ENCODE data around the gene RBFOX1.

RBFOX1 gene

DNA sequence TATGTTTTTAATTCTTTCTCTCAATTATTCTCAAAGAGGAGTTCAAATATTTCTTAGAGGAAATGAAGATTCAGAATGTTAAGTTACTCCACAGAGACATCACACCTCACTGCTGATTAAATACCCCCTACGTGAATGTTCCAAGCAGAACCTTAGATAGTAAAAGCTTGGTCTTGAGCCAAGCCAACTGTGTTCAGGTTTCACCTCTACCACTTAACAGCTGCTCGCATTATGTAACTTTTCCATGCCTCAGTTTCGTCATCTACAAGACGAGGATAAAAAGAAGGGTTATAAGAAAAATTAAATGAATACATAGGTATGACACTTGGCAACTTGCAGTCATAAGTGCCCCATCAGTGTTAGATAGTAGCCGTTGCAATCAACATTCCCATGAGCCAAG is 356.2 kb downstream of the RBFOX1 start:
- DNase-seq (ENCODE audit: low read depth in 2 of 2) = no peak

DNA sequence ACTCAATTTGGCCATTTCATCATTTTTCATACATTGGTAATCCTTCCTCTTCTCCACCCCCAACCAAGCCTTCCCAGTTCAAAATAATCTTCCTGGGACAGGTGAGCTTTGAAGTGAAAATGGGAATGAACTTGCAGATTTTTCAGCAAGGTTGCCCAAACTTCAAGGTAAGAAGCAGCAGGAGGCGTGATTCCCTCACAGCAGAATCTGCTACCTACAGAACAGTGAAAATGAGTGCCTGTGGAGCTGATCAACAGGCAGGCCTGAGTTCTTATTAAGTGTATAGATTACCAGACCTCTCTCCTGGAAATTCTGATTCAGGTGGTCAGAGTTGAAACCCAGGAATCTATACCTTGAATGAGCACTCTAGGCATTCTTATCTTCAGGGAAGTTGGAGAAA is 356.6 kb downstream of the RBFOX1 start:
- DNase-seq (ENCODE audit: low read depth in 2 of 2) = no peak

DNA sequence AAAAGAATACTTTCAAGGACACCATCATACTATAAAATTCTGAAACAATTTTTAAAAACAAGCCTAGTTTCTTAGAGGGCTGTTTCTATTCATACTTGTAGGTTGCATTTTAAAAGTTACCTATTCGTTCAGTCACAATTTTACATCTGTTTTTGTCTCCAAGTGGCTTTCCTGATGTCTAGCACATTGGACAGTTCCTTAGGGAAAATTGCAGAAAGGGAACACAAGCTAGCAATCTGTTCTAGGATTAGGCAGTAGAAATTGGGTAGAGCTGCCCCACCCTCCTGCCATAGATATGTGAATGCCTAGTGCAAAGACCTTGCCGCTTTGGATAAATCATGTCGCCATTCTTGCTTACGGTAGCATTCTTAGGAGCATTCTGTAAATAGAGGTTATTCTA is 358.9 kb downstream of the RBFOX1 start:
- no peak for DNase-seq (ENCODE audit: low read depth in 2 of 2)

DNA sequence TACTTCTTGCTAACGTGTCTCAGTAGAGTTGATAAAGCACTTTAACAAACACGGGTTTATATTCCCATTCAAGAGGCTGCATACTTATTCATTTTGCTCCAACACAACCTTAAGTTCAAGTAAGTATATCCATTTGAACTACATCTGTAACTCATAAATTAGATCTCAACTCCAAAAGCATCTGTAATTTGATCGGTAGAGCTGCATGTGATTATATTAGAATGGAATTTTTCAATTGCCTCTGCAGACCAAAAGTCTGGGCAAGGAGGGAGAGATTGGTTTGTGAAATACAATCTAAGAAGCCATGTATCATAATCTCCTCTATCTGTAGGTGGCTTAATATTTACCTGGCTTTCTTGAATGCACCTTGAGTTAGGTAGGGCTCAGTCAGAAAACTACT is 371.0 kb downstream of the RBFOX1 start:
- DNase-seq (ENCODE audit: low read depth in 2 of 2) = no peak

DNA sequence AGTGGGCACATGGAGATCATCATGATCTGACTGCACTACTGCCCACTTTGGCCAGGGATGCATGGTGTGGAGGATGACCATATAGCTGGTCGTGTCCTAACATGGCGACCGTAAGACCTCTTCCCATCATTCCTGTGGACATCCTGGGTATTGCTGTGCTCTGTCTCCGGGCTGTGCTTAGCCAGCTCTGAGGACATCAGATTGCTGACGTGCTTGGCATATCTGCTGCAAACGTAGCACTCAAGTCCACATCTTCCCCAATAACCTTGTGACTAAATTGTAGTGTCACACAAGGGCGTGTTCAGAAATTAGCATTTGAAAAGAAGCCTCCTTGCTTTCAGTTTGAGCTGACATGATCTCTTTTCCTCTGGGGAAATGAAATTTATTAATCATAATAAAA is 373.2 kb downstream of the RBFOX1 start:
- DNase-seq (ENCODE audit: low read depth in 2 of 2) = no peak

DNA sequence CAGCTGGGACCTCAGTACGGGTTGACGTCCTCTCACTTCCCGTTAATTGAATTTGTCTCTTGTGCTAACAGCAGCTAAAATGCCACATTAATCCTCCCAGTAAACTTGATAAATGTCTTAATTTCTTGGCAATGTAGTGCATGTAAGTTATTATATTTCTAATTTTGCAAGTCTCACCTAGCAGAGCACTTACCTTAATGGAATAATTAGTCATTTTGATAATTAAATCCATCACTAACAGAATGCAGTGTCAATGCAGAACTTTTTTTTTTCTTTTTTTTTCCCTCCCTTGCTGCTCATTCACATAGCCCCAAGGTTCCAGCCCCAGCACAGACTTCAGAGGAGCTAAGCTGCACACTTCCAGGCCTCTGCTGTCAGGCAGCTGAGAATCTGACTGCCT is 376.5 kb downstream of the RBFOX1 start:
- DNase-seq (ENCODE audit: low read depth in 2 of 2) = no peak

DNA sequence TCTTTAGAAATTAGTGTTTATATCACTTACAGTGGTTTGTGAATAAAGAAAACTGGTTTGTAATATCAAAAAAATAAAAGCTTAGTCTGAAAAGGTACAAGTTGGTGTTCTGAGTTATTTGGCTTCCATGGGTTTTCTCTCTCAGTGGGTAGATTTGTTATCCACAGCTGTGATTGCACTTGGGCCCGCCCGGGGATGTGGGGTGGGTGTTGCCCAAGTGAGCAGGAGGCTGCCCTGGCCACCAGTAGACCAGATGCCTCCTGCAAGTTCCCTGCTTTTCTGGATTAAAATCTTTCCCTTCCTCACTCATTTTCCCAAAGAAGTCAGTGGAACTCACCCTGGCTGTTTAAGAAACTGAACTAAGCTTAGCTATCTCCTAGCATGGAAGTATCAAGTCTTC is 380.6 kb downstream of the RBFOX1 start:
- DNase-seq (ENCODE audit: low read depth in 2 of 2) = no peak

DNA sequence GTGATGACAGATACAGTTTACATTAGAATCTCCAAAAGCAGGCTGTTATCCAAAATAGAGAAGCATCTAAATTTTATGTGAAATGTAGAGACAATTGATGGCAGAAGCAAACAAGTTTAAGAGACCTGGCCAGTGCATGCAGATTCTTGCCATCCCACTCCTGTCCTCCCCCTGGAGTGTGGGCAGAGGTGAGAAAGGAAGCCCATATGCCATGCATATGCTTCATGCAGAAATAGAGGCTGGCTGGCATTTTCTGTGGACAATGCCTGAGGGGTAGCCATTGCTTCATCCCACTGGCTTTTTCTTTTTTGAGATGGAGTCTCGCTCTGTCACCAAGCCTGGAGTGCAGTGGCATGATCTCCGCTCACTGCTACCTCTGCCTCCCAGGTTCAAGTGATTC is 382.1 kb downstream of the RBFOX1 start:
- no peak for DNase-seq (ENCODE audit: low read depth in 2 of 2)

DNA sequence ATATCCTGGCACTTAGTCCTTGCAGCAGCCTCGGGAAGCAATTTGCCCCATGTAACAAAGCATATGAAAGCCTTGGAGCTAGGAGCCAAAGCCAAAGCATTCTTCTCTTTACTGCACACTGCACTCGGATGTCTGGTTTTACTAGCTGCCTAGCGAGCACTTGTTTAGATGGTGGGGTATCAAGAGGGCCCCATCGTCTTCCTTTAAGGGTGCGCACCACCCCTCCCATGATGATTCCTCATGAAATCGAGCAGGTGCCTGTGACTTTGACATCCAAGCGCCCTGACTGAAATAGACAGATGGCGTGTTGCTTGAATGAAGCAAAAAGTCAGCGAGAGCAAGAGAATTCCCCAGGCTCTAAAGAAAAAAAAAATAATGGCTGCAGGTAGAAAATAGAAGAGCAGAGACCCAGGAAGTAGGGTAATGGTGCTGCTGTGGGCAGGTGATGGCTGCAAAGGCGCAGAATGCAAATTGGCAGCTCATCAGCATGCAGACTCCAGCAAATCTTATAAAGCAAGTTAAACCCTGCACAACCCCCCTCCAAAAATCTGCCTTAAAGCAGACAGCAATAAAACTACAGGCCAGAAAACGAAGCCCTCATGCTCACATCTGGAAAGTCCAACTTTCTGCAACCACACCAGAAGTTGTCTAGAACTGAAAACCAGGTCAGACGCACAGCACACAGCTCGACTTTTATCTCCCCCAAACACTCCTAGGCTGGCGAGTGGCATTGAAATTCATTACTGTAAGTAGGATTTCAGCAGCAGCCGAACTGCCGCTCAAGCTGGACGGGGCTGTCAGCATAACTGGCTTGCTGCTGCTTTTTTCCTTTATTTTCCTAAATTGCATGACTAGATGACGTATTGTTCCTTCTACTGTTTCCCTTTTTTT is 384.3 kb downstream of the RBFOX1 start:
- DNase-seq (ENCODE audit: low read depth in 2 of 2) = no peak

DNA sequence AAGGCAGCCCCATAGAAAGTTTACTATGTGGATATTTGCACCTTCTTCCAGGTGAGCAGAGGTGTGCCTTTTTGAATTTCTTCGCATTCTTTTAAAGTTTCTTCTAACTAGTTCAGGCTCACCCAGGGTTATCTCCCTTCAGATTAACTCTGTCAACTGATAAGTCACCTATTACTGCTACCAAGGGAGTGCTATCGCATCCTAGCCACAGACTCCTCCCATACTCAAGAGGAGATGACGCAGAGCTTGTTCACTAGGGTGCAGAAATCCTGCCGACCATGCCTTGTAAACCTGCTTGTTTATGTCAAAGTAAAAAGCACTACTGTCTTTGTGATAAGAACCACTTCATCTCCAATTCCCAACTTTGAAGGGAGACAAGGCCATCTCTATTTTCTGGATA is 390.1 kb downstream of the RBFOX1 start:
- DNase-seq (ENCODE audit: low read depth in 2 of 2) = no peak

DNA sequence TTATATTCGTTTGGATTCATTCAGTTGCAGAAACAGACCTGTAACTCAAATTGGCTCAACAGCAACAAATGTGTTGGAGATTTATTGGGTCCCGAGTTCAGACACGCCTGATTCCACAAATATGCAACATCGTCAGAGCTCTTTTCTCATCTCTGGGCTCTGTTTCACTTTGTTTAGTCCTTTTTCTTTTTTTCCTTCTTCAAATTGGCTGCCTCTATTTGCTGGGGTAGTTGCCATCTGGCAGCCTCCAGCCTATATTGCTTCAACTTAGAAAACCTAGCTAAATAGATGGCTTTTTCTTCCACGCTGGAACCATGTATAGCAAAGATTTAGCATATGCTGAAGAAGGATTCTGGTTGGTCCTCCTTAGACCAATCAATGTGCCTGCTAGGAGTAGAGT is 398.5 kb downstream of the RBFOX1 start:
- no peak for DNase-seq (ENCODE audit: low read depth in 2 of 2)

DNA sequence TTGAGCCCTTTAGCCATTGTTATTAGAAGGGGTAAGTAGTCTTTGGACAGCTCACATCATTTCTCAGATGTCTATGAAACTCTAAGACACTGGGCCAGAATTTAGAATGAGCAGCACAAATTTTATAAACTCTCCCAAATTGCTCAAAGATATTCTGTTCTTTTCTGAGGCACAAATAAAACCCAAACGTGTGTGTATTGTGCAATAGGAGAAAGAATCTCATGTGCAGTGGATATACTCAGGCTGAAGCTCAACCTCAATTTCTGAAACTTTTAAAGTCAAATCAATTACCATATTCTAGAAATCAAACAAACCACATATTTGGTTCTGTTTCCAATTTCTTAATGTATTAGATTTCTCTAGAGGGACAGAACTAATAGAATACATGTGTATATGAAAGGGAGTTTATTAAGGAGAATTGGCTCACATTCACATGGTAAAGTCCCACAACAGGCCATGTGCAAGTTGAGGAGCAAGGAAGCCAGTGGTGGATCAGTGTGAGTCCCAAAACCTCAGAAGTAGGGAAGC is 403.6 kb downstream of the RBFOX1 start:
- DNase-seq (ENCODE audit: low read depth in 2 of 2) = no peak

DNA sequence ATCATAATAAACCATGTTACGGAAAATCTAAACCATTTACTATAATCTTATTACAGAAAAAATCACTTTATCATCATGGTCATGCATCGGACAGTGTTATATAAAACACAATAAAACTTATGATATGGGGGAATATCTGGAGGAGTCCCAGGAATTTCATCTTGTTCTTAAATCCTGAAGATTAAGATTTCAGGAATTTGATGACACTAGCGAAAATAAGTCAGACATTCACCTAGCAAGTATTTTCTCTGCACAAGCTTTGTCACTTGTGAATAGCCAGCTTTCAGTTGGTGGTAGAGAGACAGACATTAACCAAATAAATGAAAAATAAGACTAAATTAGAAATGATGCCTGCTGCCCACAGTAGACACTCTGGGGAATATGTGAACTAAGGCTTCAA is 410.0 kb downstream of the RBFOX1 start:
- no peak for DNase-seq (ENCODE audit: low read depth in 2 of 2)

DNA sequence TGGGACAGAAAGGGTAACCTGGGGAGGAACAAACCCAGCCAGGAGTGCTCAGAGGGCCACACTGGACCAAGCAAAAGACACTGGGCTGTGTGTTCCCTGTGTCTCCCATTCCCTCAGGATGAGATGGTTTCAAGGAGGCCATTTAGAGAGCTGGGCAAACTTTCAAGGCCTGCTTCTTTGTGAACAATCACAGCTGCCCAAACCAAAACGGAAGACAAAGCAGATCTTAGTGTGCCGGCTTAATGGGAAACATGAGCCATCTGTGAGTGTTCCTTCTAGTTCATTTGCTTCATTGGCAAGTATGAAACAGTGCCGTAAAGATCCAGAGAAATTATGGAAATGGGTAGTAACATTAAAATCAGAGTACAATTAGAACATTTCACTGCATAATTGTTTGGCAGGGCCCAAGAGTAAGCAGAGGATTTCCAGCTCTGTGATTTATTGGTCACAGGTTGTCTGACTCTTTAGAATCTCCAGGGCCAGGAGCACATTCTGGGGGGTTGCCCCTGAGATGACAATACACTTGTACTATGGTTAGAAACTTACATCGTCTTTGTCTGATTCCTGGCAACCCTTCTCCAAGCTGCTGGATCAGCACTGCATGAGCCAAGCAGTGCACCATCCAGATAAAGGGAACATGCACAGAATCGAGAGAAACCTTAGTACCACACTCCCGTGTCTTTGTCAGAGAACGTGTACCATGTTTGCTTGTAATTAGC is 412.1 kb downstream of the RBFOX1 start:
- no peak for DNase-seq (ENCODE audit: low read depth in 2 of 2)

DNA sequence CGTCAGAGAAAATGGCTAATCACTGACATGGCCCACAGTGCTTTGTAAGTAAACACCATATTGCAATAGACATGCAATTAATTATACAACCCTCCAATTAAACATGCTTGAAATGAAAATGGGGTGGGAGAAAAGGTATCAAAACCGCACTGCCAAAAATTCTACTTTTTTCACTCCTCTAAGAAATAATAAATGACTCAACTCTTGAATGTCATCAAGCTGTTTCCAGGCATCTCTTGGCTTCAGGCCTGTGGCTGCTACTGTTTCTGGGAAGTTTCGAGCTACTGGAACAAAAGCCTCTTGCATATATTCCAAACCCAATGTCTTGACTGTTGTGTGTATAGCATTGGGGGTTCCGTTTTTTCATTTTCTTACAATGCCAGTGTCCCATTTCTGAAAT is 412.6 kb downstream of the RBFOX1 start:
- no peak for DNase-seq (ENCODE audit: low read depth in 2 of 2)

DNA sequence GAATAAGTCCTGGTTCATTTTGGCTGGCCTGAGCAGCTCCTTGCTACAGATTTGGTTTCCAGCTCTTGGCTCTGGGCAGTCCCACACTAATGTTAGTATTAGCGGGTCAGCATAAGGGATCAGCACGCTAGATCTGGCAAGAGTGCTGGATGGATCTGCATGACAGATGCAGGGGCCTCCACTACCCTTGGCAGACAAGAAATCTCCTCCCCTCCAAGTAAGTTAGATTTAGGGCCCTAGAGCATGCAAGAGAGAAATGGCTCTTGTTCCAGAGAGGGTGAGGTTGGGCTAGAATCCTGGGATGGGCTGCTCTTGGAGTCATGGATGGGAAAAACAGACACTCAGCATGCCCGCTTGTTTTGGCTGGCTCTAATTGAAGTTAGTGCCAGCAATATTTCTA is 414.3 kb downstream of the RBFOX1 start:
- DNase-seq (ENCODE audit: low read depth in 2 of 2) = no peak

DNA sequence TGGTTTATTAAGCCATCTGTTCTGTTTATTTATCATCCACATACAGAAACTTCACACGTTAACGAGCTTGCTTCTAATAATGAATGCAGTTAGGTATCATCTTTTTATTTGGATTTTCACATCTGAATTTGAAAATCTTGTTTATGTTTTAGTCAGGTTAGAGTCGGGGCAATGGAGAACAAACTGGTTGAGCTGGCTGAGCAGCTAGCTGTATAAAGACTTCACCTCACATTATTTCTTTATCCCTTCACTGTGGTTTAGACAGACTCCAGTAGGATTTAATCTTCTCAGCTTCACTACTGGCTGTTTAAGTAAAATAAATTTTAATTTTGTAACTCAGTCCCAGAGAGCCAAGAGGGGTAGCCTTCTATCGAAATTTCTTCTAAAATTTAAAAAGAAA is 415.9 kb downstream of the RBFOX1 start:
- no peak for DNase-seq (ENCODE audit: low read depth in 2 of 2)

DNA sequence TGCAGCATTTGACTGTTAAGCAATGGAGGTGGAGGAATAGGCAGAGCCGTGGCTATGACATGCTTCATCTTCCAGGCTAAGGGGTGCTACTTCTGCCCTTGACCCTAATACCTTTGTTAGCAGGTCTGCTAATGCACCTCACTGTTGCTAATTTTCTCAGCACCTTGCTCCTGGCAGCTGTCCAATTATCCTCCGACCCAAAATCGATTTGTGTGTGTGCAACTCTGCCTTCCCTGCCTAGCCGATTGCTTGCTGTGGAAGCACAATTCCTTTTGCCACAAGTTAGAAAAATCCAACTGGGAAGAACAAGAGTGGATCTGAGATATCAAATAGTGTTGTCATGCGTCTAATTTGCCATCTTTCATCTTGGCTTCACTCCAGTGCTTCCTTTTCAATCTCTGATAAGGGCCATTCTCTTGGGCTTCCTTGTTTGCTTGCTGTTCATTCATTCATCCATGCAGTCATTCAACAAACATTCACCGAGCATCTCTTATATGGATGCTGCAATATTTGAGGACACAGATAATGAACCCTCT is 422.8 kb downstream of the RBFOX1 start:
- no peak for DNase-seq (ENCODE audit: low read depth in 2 of 2)

All from stimulated activated CD8-positive, alpha-beta memory T cell treated with anti-CD3 and anti-CD28 coated beads, Interleukin-2, amount 100 ng/mL, for 48 hours (primary cell).